WTC11 (cell line): Measurements from ENCODE around the gene KHDC1L. TPM values are rescaled to one million over a fixed set of nuclear protein-coding genes. Genes with fewer than 3 reads are reported as not detected.
"Not testable (repeated sequence)": the region's sequence is repeated elsewhere in the genome, so short reads cannot be mapped to it uniquely, and the experiment has no call there.

Source experiments
- ATAC-seq: fragments of 200-7000 bp; cut with Tn5 transposase; 2 replicates; pipeline ENCODE4 v1.10.0; 2021; ENCODE audit warnings: mild to moderate bottlenecking, moderate library complexity
- Bru-seq: library from RNA; stranded (reverse); fragments of 400-500 nt; gene quantifications from one replicate; lab custom pipeline; 2021; lab: Mats Ljungman, UMichigan
- CTCF ChIA-PET: fragments of 300-600 bp; sonication (Branson Sonifier 250); formaldehyde crosslinking; loops from one replicate; lab custom pipeline; 2021; ENCODE audit warnings: antibody characterized with exemption; lab: Charles Lee
- POLR2A ChIA-PET: fragments of 350-600 bp; sonication (Branson Sonifier 250); formaldehyde crosslinking; loops from one replicate; lab custom pipeline; 2021; ENCODE audit warnings: antibody characterized with exemption; lab: Charles Lee
- DNase-seq: peaks from one replicate; pipeline ENCODE4 v3.0.0; 2021; ENCODE audit warnings: low spot score
- H3K27ac Mint-ChIP-seq: 2 replicates; pipeline ENCODE4 v1.8.0; 2021; ENCODE audit warnings: mixed read lengths
- H3K27me3 Mint-ChIP-seq: 2 replicates; pipeline ENCODE4 v1.8.0; 2021; ENCODE audit warnings: low read depth, mild to moderate bottlenecking, moderate library complexity, mixed read lengths
- H3K36me3 Mint-ChIP-seq: 2 replicates; pipeline ENCODE4 v1.8.0; 2021; ENCODE audit warnings: mixed read lengths
- H3K4me1 Mint-ChIP-seq: 2 replicates; pipeline ENCODE4 v1.8.0; 2022; ENCODE audit warnings: mixed read lengths
- H3K4me3 Mint-ChIP-seq: 2 replicates; pipeline ENCODE4 v1.8.0; 2021; ENCODE audit warnings: mild to moderate bottlenecking, moderate library complexity, mixed read lengths
- H3K9me3 Mint-ChIP-seq: 2 replicates; pipeline ENCODE4 v1.8.0; 2021; ENCODE audit warnings: mixed read lengths
- ATF2 ChIP-seq: sonication (generic); formaldehyde crosslinking; IDR thresholded peaks from 2 replicates; pipeline ENCODE4 v1.8.1; 2022; ENCODE audit warnings: low read depth, missing genetic modification reagents, borderline replicate concordance
- CREB1 ChIP-seq: sonication (generic); formaldehyde crosslinking; IDR thresholded peaks from 2 replicates; pipeline ENCODE4 v1.8.0; 2023; ENCODE audit warnings: mild to moderate bottlenecking, missing genetic modification reagents
- CREM ChIP-seq: sonication (generic); formaldehyde crosslinking; IDR thresholded peaks from 2 replicates; pipeline ENCODE4 v1.8.1; 2022; ENCODE audit warnings: mild to moderate bottlenecking, missing genetic modification reagents, moderate library complexity
- CTCF ChIP-seq: fragments of 200-600 bp; IDR thresholded peaks from 2 replicates; pipeline ENCODE4 v1.8.0; 2022; ENCODE audit warnings: antibody characterized with exemption
- E2F1 ChIP-seq: sonication (generic); formaldehyde crosslinking; IDR thresholded peaks from 2 replicates; pipeline ENCODE4 v1.8.0; 2022; ENCODE audit warnings: mild to moderate bottlenecking, missing genetic modification reagents
- E2F5 ChIP-seq: sonication (generic); formaldehyde crosslinking; IDR thresholded peaks from 2 replicates; pipeline ENCODE4 v1.8.1; 2022; ENCODE audit warnings: mild to moderate bottlenecking, moderate library complexity, missing genetic modification reagents
- IRF1 ChIP-seq: sonication (generic); formaldehyde crosslinking; IDR thresholded peaks from 2 replicates; pipeline ENCODE4 v1.8.0; 2023; ENCODE audit warnings: missing genetic modification reagents
- MLX ChIP-seq: sonication (generic); formaldehyde crosslinking; IDR thresholded peaks from 2 replicates; pipeline ENCODE4 v1.8.1; 2023; ENCODE audit warnings: mild to moderate bottlenecking, missing genetic modification reagents, moderate library complexity
- MXD4 ChIP-seq: fragments of 250-450 bp; sonication (Bioruptor Pico); IDR thresholded peaks from 2 replicates; pipeline ENCODE4 v1.8.0; 2021; ENCODE audit warnings: mild to moderate bottlenecking, moderate library complexity, borderline replicate concordance
- RORB ChIP-seq: fragments of 250-450 bp; sonication (Bioruptor Pico); IDR thresholded peaks from 2 replicates; pipeline ENCODE4 v1.9.0; 2021; ENCODE audit warnings: mild to moderate bottlenecking
- SMAD3 ChIP-seq: sonication (generic); formaldehyde crosslinking; IDR thresholded peaks from 2 replicates; pipeline ENCODE4 v1.8.0; 2022; ENCODE audit warnings: missing genetic modification reagents, mild to moderate bottlenecking, borderline replicate concordance
- SMAD4 ChIP-seq: sonication (generic); formaldehyde crosslinking; IDR thresholded peaks from 2 replicates; pipeline ENCODE4 v1.8.0; 2022; ENCODE audit warnings: mild to moderate bottlenecking, missing genetic modification reagents
- STAT6 ChIP-seq: sonication (generic); formaldehyde crosslinking; conservative IDR thresholded peaks from 2 replicates; pipeline ENCODE4 v1.8.1; 2023; ENCODE audit warnings: mild to moderate bottlenecking, low read depth, missing genetic modification reagents, moderate library complexity
- USF2 ChIP-seq: sonication (generic); formaldehyde crosslinking; IDR thresholded peaks from 2 replicates; pipeline ENCODE4 v1.8.1; 2023; ENCODE audit warnings: mild to moderate bottlenecking, missing genetic modification reagents, moderate library complexity
- ZNF138 ChIP-seq: sonication (generic); formaldehyde crosslinking; conservative IDR thresholded peaks from 2 replicates; pipeline ENCODE4 v1.8.1; 2022; ENCODE audit warnings: mild to moderate bottlenecking, moderate library complexity, missing genetic modification reagents
- ZNF263 ChIP-seq: sonication (generic); formaldehyde crosslinking; IDR thresholded peaks from 2 replicates; pipeline ENCODE4 v1.8.1; 2022; ENCODE audit warnings: low read depth, mild to moderate bottlenecking, moderate library complexity, missing genetic modification reagents
- ZNF416 ChIP-seq: fragments of 250-450 bp; sonication (Bioruptor Pico); IDR thresholded peaks from 2 replicates; pipeline ENCODE4 v1.9.0; 2021; ENCODE audit warnings: mild to moderate bottlenecking, inconsistent platforms
- long read RNA-seq, 3 experiments: library from RNA in 1 of 3; library from capped mRNA in 1 of 3; library from polyadenylated mRNA in 1 of 3; unstranded in 2 of 3; stranded (forward) in 1 of 3; transcript quantifications; one replicate each; pipeline ENCODE4 v2.0.0, GENCODE V29; 2021
- total RNA-seq: library from RNA; stranded (reverse); gene quantifications from 3 replicates; pipeline ENCODE4 v1.2.3, GENCODE V29; 2021

KHDC1L gene
- total RNA-seq (0.28 TPM in 1 of 3 replicates, not detected in the others), Bru-seq, nascent RNA (percentile 30 among the genes with signal in this experiment)
- long read RNA-seq, experiment 1: 0 reads
- long read RNA-seq, experiment 2: 0 reads
- long read RNA-seq, experiment 3: 0 reads

GRCh38 chr6:73225396-73225795 is at the start of gene KHDC1L:
KHDC1L (minus strand) TSS chr6:73225496; CDS start chr6:73225408, 88 bp downstream.
- CTCF ChIA-PET: no interaction called here

GRCh38 chr6:73269296-73269695 is 44.0 kb upstream of the KHDC1L start:
- H3K4me1 Mint-ChIP-seq, H3K9me3 Mint-ChIP-seq, H3K4me3 Mint-ChIP-seq, H3K27ac Mint-ChIP-seq, POLR2A ChIA-PET, CTCF ChIA-PET, ATAC-seq, DNase-seq, H3K27me3 Mint-ChIP-seq: not testable (repeated sequence)
- peaks cover 37% of the 10 kb centered on the region for H3K36me3 Mint-ChIP-seq

More at GRCh38 chr6:73225396-73225795, at the start of gene KHDC1L:
- DNase-seq: no peak
- Mint-ChIP-seq H3K4me3 (no peak within 1 kb of the TSS), H3K4me1 (no peaks in the 10 kb centered on the region; the same call in 1 of the 2 replicates), H3K36me3 (no peaks in the 10 kb centered on the region; the same call in 1 of the 2 replicates), H3K27ac (no peak within 1 kb of the TSS), H3K27me3 (no peaks in the 10 kb centered on the region), H3K9me3 (peaks cover 5% of the 10 kb centered on the region; the same call in 1 of the 2 replicates)
- TF ChIP-seq MXD4 (CRISPR knock-in tag) (no peak), CTCF (no peak), STAT6 (CRISPR knock-in tag) (no peak), SMAD3 (no peak)
- no peak for ATAC-seq
- POLR2A ChIA-PET: no interaction called here

GRCh38 chr6:73268896-73269295 is 43.6 kb upstream of the KHDC1L start:
- H3K27me3 Mint-ChIP-seq, H3K9me3 Mint-ChIP-seq, DNase-seq, POLR2A ChIA-PET, H3K4me1 Mint-ChIP-seq, H3K27ac Mint-ChIP-seq, H3K4me3 Mint-ChIP-seq, ATAC-seq: not testable (repeated sequence)
- CTCF ChIA-PET: interaction anchor here (0.9 kb wide), 1 partner anchor 17 kb away, joined by 3 read pairs; no protein-coding TSS in a partner anchor
- peaks cover 36% of the 10 kb centered on the region for H3K36me3 Mint-ChIP-seq

GRCh38 chr6:73264446-73264845 is 39.1 kb upstream of the KHDC1L start:
- POLR2A ChIA-PET: no interaction called here
- DNase-seq: no peak
- H3K27me3 Mint-ChIP-seq: 0 out of 2 replicates have a peak, but pooled peaks cover 3% of the 10 kb centered on the region
- ATAC-seq: no peak
- peaks cover 23% of the 10 kb centered on the region for H3K36me3 Mint-ChIP-seq
- no peaks in the 10 kb centered on the region for H3K9me3 Mint-ChIP-seq
- peak overlapping the region; percentile 18; the same call in 1 of the 2 replicates for H3K4me3 Mint-ChIP-seq
- H3K27ac Mint-ChIP-seq: no peak overlapping the region
- CTCF ChIA-PET: no interaction called here
- H3K4me1 Mint-ChIP-seq: peaks cover 30% of the 10 kb centered on the region
- TF ChIP-seq CREM (CRISPR knock-in tag) (no peak), SMAD4 (CRISPR knock-in tag) (no peak), E2F5 (no peak), SMAD3 (no peak), MLX (no peak), E2F1 (no peak), ATF2 (CRISPR knock-in tag) (no peak), ZNF416 (CRISPR knock-in tag) (no peak), ZNF138 (CRISPR knock-in tag) (no peak), USF2 (CRISPR knock-in tag) (no peak), ZNF263 (CRISPR knock-in tag) (no peak), RORB (CRISPR knock-in tag) (no peak), CREB1 (CRISPR knock-in tag) (no peak), IRF1 (no peak)
